Stimulated activated naive CD8-positive, alpha-beta T cell treated with anti-CD3 and anti-CD28 coated beads, Interleukin-15, Interleukin-2, amounts not matched to agents 100 ng/mL and 50 ng/mL, for 24 hours (primary cell): Measurements from ENCODE around the gene OMG.
A peak's percentile ranks its signal among the peaks of the same experiment; 100 is the strongest.
"Not testable (repeated sequence)": the region's sequence is repeated elsewhere in the genome, so short reads cannot be mapped to it uniquely, and the experiment has no call there.

Experiments used
- H3K27ac Mint-ChIP-seq: one replicate; pipeline ENCODE4 v1.8.0; 2021; ENCODE audit warnings: mild to moderate bottlenecking, mixed read lengths
- H3K27me3 Mint-ChIP-seq: one replicate; pipeline ENCODE4 v1.8.0; 2021; ENCODE audit warnings: mixed read lengths
- H3K36me3 Mint-ChIP-seq: one replicate; pipeline ENCODE4 v1.8.0; 2021; ENCODE audit warnings: low read depth, mixed read lengths
- H3K4me1 Mint-ChIP-seq: one replicate; pipeline ENCODE4 v1.8.0; 2021; ENCODE audit warnings: low read depth, mixed read lengths
- H3K4me3 Mint-ChIP-seq: one replicate; pipeline ENCODE4 v1.8.0; 2021; ENCODE audit warnings: mild to moderate bottlenecking, mixed read lengths
- H3K9me3 Mint-ChIP-seq: one replicate; pipeline ENCODE4 v1.8.0; 2021; ENCODE audit warnings: mixed read lengths

The OMG gene

GRCh38 chr17:31313982-31314781 is 17.1 kb upstream of the OMG start, which contains the start of gene EVI2B:
EVI2B (minus strand) TSS chr17:31314054; CDS start chr17:31305609, 8,445 bp downstream.
- peaks cover 65% of the 10 kb centered on the region for H3K4me1 Mint-ChIP-seq
- peak within 1 kb of the TSS; percentile 80 for H3K4me3 Mint-ChIP-seq
- H3K27ac Mint-ChIP-seq: peak within 1 kb of the TSS; percentile 97
- H3K36me3 Mint-ChIP-seq: peaks cover 32% of the 10 kb centered on the region
- peaks cover 3% of the 10 kb centered on the region for H3K9me3 Mint-ChIP-seq
- no peaks in the 10 kb centered on the region for H3K27me3 Mint-ChIP-seq

DNA sequence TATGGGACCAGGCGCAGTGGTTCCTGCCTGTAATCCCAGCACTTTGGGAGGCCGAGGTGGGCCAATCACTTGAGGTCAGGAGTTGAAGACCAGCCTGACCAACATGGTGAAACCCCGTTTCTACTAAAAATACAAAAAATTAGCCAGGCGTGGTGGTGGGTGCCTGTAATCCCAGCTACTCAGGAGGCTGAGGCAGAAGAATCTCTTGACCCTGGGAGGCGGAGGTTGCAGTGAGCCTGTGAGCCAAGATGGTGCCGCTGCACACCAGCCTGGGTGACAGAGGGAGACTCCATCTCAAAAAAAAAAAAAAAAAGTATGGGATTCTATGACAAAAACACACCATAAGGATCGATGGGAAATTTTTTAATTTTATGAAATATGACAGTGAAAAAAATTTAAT is 15.2 kb upstream of the OMG start:
- H3K27me3 Mint-ChIP-seq, H3K9me3 Mint-ChIP-seq: not testable (repeated sequence)
- peaks cover 76% of the 10 kb centered on the region for H3K4me1 Mint-ChIP-seq
- peak overlapping the region; percentile 80 for H3K4me3 Mint-ChIP-seq
- H3K27ac Mint-ChIP-seq: peak overlapping the region; percentile 94
- peaks cover 24% of the 10 kb centered on the region for H3K36me3 Mint-ChIP-seq

DNA sequence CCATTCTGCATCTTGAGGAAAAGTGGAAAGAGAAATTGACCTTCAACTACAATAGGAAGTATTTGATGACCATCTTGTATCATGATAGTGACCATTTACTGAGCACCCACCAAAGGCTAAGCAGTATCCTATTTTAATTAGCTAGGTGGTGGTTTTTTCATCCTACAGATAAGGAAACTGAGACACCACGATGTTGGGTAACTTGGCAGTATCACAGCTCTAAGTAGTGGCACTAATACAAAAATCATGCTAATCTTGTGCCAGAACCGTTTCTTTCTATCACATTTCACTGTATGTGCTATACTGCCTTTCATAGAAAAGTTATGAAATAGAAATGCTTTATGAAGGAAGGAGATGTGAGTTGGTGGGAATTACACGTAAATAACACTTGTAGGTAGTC is 14.5 kb upstream of the OMG start:
- Mint-ChIP-seq H3K9me3 (peaks cover 3% of the 10 kb centered on the region), H3K4me1 (peaks cover 76% of the 10 kb centered on the region), H3K27me3 (no peaks in the 10 kb centered on the region), H3K27ac (peak overlapping the region; percentile 94), H3K36me3 (peaks cover 21% of the 10 kb centered on the region), H3K4me3 (peak overlapping the region; percentile 80)

- Mint-ChIP-seq H3K36me3 (peaks cover 28% of the 10 kb centered on the region), H3K9me3 (peaks cover 3% of the 10 kb centered on the region), H3K27ac (peak overlapping the region; percentile 94), H3K4me1 (peaks cover 76% of the 10 kb centered on the region), H3K4me3 (peak overlapping the region; percentile 80), H3K27me3 (no peaks in the 10 kb centered on the region)
Observed at GRCh38 chr17:31310886-31311285, 13.8 kb upstream of the OMG start.

DNA sequence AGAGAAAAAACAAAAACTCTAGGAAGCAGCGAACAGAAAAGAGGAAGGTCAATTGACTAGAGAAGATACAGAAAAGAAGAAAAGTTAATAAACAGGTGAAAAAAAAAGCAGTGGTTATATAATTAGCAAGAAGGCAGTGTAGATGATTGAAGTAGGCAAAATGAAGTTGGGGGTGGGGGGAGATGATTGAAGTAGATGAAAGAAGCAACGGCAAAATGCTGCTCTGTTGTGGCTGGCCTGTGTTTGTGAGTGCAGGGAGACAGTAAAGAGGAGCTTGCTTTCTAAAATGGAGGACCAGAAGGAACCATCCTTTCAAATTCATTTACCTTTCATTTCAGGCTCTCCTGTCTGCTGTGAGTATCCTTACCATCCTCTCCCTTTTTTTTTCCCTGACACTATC is 13.2 kb upstream of the OMG start:
- no peaks in the 10 kb centered on the region for H3K27me3 Mint-ChIP-seq
- H3K4me1 Mint-ChIP-seq: peaks cover 77% of the 10 kb centered on the region
- peaks cover 34% of the 10 kb centered on the region for H3K36me3 Mint-ChIP-seq
- peak overlapping the region; percentile 94 for H3K27ac Mint-ChIP-seq
- peaks cover 3% of the 10 kb centered on the region for H3K9me3 Mint-ChIP-seq
- H3K4me3 Mint-ChIP-seq: peak overlapping the region; percentile 80

DNA sequence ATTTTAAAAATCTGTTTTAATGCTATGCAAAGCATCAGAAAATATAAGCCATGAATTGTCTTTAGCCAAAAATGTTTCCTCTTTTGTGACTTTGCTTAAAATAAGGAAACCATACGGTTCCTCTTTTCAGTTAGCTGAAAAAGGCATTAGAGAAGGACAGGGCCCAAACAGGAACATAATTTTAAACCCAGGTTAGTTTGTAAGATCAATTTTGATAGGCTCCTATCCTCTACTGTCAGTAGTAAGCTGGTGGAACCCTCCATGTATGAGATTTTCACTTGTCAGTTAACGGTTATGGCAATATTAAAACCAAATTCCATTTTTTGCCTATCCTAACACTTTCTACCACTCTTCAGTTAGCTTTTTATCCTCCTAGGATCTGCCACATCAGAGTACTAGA is 12.5 kb upstream of the OMG start:
- Mint-ChIP-seq H3K36me3 (peaks cover 38% of the 10 kb centered on the region), H3K27me3 (no peaks in the 10 kb centered on the region), H3K4me3 (peak overlapping the region; percentile 80), H3K27ac (peak overlapping the region; percentile 94), H3K4me1 (peaks cover 79% of the 10 kb centered on the region), H3K9me3 (peaks cover under 1% of the 10 kb centered on the region)

DNA sequence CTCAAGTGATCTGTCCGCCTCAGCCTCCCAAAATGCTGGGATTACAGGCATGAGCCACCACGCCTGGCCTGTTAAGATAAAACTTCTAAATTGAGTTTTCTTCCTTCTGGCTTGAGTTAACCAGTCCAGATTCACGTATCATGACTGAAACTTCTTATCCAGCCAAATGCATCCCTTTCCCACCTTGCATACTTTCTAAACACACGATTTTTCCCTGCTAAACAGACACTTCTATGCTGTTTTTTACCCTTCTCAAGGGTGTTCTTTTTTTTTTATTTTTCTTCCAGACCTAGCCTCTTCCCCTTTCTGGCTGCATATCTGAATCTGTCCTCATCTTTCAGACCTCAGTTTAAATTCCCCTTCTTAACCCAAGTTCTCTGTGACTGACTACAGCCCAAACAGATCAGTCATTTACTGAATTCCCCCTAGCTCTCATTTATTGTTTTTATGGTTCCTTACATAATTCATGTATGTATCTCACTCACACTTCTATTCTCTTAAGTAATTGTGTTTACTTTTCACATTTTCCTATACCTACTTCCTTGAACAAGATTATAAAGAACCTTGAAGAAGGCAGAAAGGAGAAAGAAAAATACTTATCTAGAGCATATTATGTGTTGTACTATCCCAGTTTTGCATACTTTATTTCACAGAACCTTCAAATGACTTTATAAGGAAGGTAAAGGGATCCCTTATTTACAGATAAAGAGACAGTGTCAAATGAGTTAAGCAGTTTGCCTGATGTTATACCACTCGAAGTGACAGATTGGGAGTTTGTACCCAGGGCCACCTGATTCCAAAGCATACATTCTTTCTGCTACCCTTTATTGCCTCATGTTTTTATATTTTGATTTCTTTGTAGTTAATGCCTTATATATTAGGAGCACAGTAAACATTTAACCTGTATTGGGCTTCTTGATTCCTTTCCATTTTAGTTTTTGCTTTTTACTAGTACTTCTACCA is 11.6 kb upstream of the OMG start:
- no peaks in the 10 kb centered on the region for H3K27me3 Mint-ChIP-seq
- H3K4me3 Mint-ChIP-seq: peak overlapping the region; percentile 80
- H3K27ac Mint-ChIP-seq: peak overlapping the region; percentile 94
- peaks cover 80% of the 10 kb centered on the region for H3K4me1 Mint-ChIP-seq
- no peaks in the 10 kb centered on the region for H3K9me3 Mint-ChIP-seq
- H3K36me3 Mint-ChIP-seq: peaks cover 45% of the 10 kb centered on the region

DNA sequence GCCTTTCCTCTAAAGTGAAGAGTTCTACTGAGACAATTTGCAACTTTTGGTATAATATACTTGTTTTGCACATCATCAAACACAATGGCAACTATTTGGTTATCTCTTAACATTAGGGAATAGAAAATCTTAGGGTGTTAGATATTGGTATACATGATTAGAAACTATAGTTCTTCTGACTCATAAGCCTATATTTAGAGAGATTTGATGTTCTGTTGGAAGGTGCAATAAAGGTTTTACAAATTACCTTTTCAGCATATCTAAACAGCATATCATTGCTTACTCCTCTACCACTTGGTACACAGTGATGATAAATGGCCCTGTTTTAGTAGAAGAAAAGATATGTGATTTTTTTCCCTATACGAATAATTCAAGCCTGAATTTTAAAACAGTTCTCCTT is 10.6 kb upstream of the OMG start:
- peak overlapping the region; percentile 80 for H3K4me3 Mint-ChIP-seq
- peak overlapping the region; percentile 94 for H3K27ac Mint-ChIP-seq
- peaks cover 85% of the 10 kb centered on the region for H3K4me1 Mint-ChIP-seq
- H3K36me3 Mint-ChIP-seq: peaks cover 55% of the 10 kb centered on the region
- no peaks in the 10 kb centered on the region for H3K9me3 Mint-ChIP-seq
- no peaks in the 10 kb centered on the region for H3K27me3 Mint-ChIP-seq

GRCh38 chr17:31299624-31300023 is 2.6 kb upstream of the OMG start:
- no peaks in the 10 kb centered on the region for H3K27me3 Mint-ChIP-seq
- peaks cover 33% of the 10 kb centered on the region for H3K4me1 Mint-ChIP-seq

DNA sequence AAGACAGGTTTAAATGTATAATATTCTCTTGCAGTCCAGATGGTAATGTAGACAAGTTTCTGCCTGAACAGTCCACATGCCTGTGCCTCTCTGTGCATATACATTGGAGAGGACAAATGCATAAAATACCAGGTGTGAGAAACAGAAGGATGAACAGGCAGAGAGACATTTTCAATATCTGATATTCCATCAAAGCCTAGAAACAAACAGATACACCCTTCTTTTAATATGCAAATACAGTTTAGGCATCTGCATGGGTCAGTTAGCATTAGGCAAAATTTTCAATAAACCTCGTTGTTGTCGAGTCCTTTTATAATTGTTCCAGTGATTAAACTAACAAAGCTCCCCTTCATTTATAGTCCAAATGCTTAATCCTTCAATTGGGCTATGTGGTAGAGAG is 897 bp downstream of the OMG start:
- Mint-ChIP-seq H3K27ac (no peak overlapping the region), H3K4me1 (peaks cover 11% of the 10 kb centered on the region), H3K36me3 (peaks cover 10% of the 10 kb centered on the region), H3K4me3 (no peak overlapping the region), H3K9me3 (no peaks in the 10 kb centered on the region), H3K27me3 (no peaks in the 10 kb centered on the region)

More at GRCh38 chr17:31299624-31300023, 2.6 kb upstream of the OMG start:
- Mint-ChIP-seq H3K36me3 (peaks cover 22% of the 10 kb centered on the region), H3K9me3 (no peaks in the 10 kb centered on the region), H3K4me3 (no peak overlapping the region), H3K27ac (no peak overlapping the region)

DNA sequence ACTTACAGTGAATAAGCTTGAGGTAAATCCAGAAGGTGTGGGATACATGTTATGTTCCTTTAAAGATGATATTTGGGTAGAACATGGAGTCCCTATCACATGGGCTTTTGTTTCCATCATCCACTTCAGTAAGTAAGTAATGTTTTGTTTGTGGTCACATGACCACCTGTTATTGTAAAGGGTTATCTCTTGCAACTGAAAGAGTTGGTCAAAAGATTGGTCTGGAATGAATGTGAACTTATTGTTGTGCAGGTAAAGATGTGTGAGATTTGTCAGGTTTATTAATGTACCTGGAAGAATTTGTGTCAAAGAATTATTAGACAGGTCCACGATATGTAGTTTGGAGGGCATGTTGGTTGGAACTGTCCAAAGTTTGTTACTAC is 1.6 kb downstream of the OMG start:
- Mint-ChIP-seq H3K4me1 (peaks cover 4% of the 10 kb centered on the region), H3K9me3 (no peaks in the 10 kb centered on the region), H3K27me3 (no peaks in the 10 kb centered on the region), H3K27ac (no peak overlapping the region), H3K4me3 (no peak overlapping the region), H3K36me3 (peaks cover 10% of the 10 kb centered on the region)

DNA sequence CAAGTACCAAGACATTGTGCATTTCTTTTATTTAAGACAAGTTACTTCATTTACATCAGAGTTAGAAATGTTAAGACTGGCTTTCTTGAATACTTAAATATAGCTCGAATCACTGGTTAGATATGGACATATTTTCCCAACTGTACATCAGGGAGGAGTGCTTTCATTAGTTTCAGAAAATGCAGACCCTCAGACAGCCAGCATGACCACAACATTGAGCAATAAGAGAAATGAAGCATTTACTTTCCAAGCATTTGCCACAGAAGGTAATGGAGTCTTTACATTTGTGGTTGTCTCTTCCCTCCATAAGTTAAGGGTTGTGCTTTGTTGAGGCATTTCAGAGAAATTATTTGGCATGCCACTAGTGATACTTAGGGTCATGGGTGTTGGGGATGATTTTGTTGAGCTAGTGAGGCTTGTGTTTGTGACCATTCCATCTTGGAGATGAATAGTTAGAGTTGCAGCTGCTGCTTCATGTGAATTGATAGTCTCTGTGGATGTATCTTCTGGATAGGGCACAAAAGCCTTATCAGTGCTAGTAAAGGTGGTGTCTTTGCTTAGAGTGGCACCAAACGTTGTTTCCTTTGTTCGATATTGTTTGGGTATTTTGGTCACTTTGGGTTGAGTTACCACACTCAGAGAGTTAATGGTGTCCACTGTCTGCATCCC is 2.1 kb downstream of the OMG start:
- Mint-ChIP-seq H3K9me3 (no peaks in the 10 kb centered on the region), H3K36me3 (peaks cover 10% of the 10 kb centered on the region), H3K27me3 (no peaks in the 10 kb centered on the region), H3K4me3 (no peak overlapping the region), H3K4me1 (peaks cover 8% of the 10 kb centered on the region), H3K27ac (no peak overlapping the region)

DNA sequence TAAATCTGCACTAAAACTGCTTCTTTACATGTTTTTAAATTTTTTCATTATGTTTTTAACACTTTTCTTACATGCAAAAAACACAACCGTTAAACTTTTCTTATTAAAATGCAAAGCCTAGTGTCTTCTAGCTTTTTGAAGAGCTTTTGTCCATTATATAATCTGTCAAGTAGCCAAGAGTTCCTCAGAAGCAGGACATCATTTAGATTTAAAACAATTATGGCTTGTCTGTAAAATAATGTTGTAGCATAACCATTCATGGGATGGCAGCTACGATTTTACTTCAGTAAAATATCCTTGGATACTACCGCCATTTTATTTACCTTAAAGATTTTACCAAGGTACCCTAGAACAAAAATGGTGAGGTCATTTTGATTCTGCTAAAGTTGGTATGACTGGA is 2.8 kb downstream of the OMG start:
- Mint-ChIP-seq H3K36me3 (peaks cover 11% of the 10 kb centered on the region), H3K4me1 (peaks cover 8% of the 10 kb centered on the region), H3K4me3 (no peak overlapping the region), H3K9me3 (no peaks in the 10 kb centered on the region), H3K27me3 (no peaks in the 10 kb centered on the region), H3K27ac (no peak overlapping the region)

DNA sequence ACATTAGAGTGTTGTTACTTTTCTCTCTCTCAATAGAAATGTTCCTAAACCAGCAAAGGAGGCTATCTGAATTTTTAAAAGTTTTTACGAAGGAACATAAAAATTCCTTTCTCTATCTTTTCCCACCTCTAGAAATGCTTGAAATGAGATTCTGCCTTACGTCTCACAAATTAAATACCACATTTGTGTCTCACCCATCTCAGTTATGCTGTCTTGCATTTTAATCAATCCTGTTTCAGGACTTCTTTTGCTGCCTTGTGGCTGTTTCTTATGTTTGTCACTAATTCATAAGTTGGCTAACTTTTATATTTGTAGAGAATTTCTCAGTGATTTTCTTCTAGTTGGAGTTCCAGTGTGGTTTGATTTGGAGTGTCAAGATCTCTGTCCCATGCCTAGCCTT is 3.5 kb downstream of the OMG start:
- Mint-ChIP-seq H3K27ac (no peak overlapping the region), H3K36me3 (peaks cover 18% of the 10 kb centered on the region), H3K9me3 (no peaks in the 10 kb centered on the region), H3K27me3 (no peaks in the 10 kb centered on the region), H3K4me3 (no peak overlapping the region), H3K4me1 (peaks cover 14% of the 10 kb centered on the region)

- Mint-ChIP-seq H3K27ac (no peak overlapping the region), H3K9me3 (no peaks in the 10 kb centered on the region), H3K4me3 (no peak overlapping the region), H3K27me3 (no peaks in the 10 kb centered on the region), H3K36me3 (peaks cover 27% of the 10 kb centered on the region), H3K4me1 (peaks cover 21% of the 10 kb centered on the region)
Observed at GRCh38 chr17:31291820-31292219, 5.2 kb downstream of the OMG start.
